Gastrocnemius medialis (tissue), 4 donors: Measurements from ENCODE around the gene ACO2. TPM values are rescaled to one million over a fixed set of nuclear protein-coding genes. Genes with fewer than 3 reads are reported as not detected.
"Not testable (repeated sequence)": the region's sequence is repeated elsewhere in the genome, so short reads cannot be mapped to it uniquely, and the experiment has no call there.

Experiments
- ATAC-seq, 2 donors: fragments of 150-250 bp; one replicate each; pipeline ENCODE4 v1.9.1; 2016
- DNase-seq, 2 donors: peaks; one replicate each; pipeline ENCODE4 v3.0.0-alpha.2; 2019
- H3K27ac ChIP-seq, 4 donors: fragments of 200-600 bp; sonication (generic); 1 replicate in 1 of 4; 2 replicates in 3 of 4; pipeline ENCODE4 v1.5.1; 2016 to 2018; ENCODE audit warnings: mild to moderate bottlenecking in 2 of 4, moderate library complexity in 1 of 4
- H3K27me3 ChIP-seq, 3 donors: fragments of 200-600 bp; sonication (generic) in 2 of 3; 1 replicate in 1 of 3; 2 replicates in 2 of 3; pipeline versions ENCODE4 v1.5.1 to v1.6.0; 2016 to 2019; ENCODE audit warnings: mild to moderate bottlenecking in 1 of 3, moderate library complexity in 1 of 3
- H3K36me3 ChIP-seq, 2 donors: fragments of 200-600 bp; sonication (generic) in 1 of 2; one replicate each; pipeline ENCODE4 v1.5.1; 2017 to 2018
- H3K4me1 ChIP-seq, 2 donors: fragments of 200-600 bp; sonication (generic) in 1 of 2; one replicate each; pipeline ENCODE4 v1.5.1; 2016 to 2017; ENCODE audit warnings: mild to moderate bottlenecking in 2 of 2
- H3K4me3 ChIP-seq, 4 donors: fragments of 200-600 bp; sonication (generic) in 3 of 4; 1 replicate in 1 of 4; 2 replicates in 3 of 4; pipeline ENCODE4 v1.5.1; 2016 to 2019; ENCODE audit warnings: mild to moderate bottlenecking in 2 of 4
- H3K9me3 ChIP-seq, 3 donors: fragments of 200-600 bp; sonication (generic) in 2 of 3; 1 replicate in 1 of 3; 2 replicates in 2 of 3; pipeline ENCODE4 v1.5.1; 2016 to 2019
- POLR2A ChIP-seq, 2 donors: fragments of 450-650 bp; IDR thresholded peaks; one replicate each; pipeline ENCODE4 v1.6.1; 2017; ENCODE audit warnings: antibody characterized with exemption in 2 of 2, mild to moderate bottlenecking in 2 of 2, moderate library complexity in 2 of 2
- in situ Hi-C, 4 donors: fragments of 200-750 bp; cut with MboI; loops; one replicate each; pipeline versions ENCODE4 v1.15.0 to v1.8.0; 2017; ENCODE audit warnings: low sequenced_read_pairs in 4 of 4
- intact Hi-C: fragments of 100-400 bp; cut with DNase I; formaldehyde crosslinking; loops from one replicate; pipeline ENCODE4 v1.15.1; 2023; ENCODE audit warnings: low total_unique reads
- total RNA-seq, 4 donors: library from RNA; depleted of rRNA; stranded (reverse); fragments of >200 nt; gene quantifications; one replicate each; pipeline versions ENCODE4 v1.1.0 to v1.2.3, GENCODE V29; 2016
- TF ChIP-seq, protein P1 (sequence below), 5 experiments: fragments of 450-650 bp in 3 of 5; fragments of 200-600 bp in 2 of 5; sonication (generic) in 2 of 5; IDR thresholded peaks in 4 of 5; conservative IDR thresholded peaks in 1 of 5; 1 replicate in 4 of 5; 2 replicates in 1 of 5; pipeline ENCODE4 v1.5.1; 2016 to 2019; ENCODE audit warnings: antibody characterized with exemption in 5 of 5, mild to moderate bottlenecking in 3 of 5, moderate library complexity in 3 of 5

Gene ACO2
- total RNA-seq, 4 donors from 2014 or later: 361 to 763 (median 473) TPM

DNA sequence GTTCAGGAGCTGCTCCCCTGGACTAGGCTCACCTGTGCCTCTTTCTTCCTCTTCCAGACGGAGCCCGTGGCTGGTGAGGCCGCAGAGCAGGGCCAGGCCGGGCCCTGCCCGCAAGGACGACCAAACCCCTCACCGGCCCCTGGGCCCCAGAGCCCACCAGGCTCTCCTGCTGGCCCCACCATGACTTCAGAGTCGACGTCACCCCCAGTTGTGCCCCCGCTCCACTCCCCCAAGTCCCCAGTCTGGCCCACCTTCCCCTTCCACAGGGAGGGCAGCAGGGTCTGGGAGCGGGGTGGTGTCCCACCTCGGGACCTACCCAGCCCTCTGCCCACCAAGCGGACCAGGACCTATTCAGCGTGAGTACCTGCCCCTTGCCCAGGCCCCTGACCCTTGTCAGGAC, 102.9 kb downstream of the ACO2 start:
- Histone ChIP-seq H3K4me1 (no peaks in the 10 kb centered on the region), H3K27ac (no peak overlapping the region), H3K4me3 (no peak overlapping the region), H3K27me3 (no peaks in the 10 kb centered on the region), H3K36me3 (no peaks in the 10 kb centered on the region), H3K9me3 (no peaks in the 10 kb centered on the region)
- in situ Hi-C loops: no loop called here
- intact Hi-C loops: no loop called here
- ATAC-seq: no peak
- TF ChIP-seq, protein P1, sequence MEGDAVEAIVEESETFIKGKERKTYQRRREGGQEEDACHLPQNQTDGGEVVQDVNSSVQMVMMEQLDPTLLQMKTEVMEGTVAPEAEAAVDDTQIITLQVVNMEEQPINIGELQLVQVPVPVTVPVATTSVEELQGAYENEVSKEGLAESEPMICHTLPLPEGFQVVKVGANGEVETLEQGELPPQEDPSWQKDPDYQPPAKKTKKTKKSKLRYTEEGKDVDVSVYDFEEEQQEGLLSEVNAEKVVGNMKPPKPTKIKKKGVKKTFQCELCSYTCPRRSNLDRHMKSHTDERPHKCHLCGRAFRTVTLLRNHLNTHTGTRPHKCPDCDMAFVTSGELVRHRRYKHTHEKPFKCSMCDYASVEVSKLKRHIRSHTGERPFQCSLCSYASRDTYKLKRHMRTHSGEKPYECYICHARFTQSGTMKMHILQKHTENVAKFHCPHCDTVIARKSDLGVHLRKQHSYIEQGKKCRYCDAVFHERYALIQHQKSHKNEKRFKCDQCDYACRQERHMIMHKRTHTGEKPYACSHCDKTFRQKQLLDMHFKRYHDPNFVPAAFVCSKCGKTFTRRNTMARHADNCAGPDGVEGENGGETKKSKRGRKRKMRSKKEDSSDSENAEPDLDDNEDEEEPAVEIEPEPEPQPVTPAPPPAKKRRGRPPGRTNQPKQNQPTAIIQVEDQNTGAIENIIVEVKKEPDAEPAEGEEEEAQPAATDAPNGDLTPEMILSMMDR (IDR thresholded peaks at IDR 0.05 in 4 of 5, conservative IDR thresholded peaks at IDR 0.05 in 1 of 5): no peak
- TF ChIP-seq POLR2A (IDR thresholded peaks at IDR 0.05): no peak
- DNase-seq: no peak

DNA sequence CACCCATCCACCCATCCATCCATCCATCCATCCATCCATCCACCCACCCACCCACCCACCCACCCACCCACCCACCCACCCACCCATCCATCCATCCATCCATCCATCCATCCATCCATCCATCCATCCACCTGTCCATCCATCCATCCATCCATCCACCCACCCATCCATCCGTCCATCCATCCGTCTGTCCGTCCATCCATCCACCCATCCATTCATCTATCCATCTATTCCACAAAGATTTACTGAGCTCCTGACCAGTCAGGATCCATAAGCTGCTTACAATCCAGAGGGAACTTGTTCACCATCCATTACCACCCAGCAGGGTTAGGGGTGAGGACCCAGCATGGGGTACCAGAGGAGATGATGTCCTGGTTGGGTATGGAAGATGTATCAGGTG, 103.4 kb downstream of the ACO2 start:
- H3K27me3 ChIP-seq, DNase-seq, intact Hi-C loops, in situ Hi-C loops, H3K4me1 ChIP-seq, ATAC-seq, H3K36me3 ChIP-seq, H3K9me3 ChIP-seq, H3K4me3 ChIP-seq, H3K27ac ChIP-seq: not testable (repeated sequence)

DNA sequence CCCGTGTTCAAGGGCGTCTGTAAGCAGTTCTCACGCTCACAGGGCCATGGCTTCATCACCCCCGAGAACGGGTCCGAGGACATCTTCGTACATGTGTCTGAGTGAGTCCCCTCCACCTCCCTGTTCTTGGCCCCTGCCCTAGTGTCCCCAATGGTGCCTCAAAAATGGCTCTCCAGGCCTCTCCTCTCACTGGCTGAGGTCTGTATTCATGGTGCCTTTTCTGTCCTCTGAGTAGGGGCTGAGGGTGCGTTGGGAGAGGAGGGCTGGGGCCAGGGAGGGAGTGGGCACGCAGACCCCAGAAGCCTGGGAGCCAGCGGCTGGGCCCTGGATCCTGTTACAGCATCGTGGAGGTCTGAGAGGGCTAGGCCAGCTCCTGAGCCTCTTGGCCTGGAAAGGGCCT, 104.8 kb downstream of the ACO2 start:
- H3K27me3 ChIP-seq: no peaks in the 10 kb centered on the region
- TF ChIP-seq, protein P1 (IDR thresholded peaks at IDR 0.05 in 4 of 5, conservative IDR thresholded peaks at IDR 0.05 in 1 of 5): no peak
- no peak for TF ChIP-seq POLR2A (IDR thresholded peaks at IDR 0.05)
- no peak for ATAC-seq
- in situ Hi-C loops: no loop called here
- intact Hi-C loops: no loop called here
- H3K9me3 ChIP-seq: no peaks in the 10 kb centered on the region
- no peak overlapping the region for H3K4me3 ChIP-seq
- DNase-seq: no peak
- no peaks in the 10 kb centered on the region for H3K4me1 ChIP-seq
- no peaks in the 10 kb centered on the region for H3K36me3 ChIP-seq
- H3K27ac ChIP-seq: no peak overlapping the region

DNA sequence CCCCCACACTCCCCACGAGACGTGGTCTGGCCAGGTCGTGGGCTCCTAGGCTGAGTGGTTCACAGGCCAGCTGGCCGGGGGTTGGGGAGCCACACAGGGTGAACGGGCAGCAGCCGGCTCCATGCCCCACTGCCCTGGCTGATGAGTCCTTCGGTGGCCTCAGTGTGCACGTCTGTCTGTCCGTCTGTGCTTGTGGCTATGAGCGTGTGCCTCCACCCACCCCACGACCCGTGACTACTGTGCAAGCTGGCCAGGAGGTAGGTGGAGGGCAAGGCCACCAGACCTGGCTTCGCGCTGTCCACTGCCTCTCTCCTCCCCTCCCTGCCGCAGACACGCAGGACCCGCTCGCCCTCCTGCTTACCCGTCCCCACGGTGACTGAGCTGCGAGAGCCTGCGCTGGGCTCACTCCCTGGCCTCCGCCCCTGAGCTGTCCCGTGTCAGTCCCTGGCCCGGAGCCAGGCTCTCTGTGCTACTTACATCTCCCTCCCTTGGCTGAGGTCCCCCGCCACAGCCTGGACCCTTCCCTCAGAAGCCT, 106.0 kb downstream of the ACO2 start:
- H3K9me3 ChIP-seq: no peaks in the 10 kb centered on the region
- DNase-seq: peak in 1 of 2 donors; percentile 48
- no peaks in the 10 kb centered on the region for H3K36me3 ChIP-seq
- no peaks in the 10 kb centered on the region for H3K4me1 ChIP-seq
- intact Hi-C loops (no loop called here), in situ Hi-C loops (no loop called here)
- no peak overlapping the region for H3K27ac ChIP-seq
- H3K4me3 ChIP-seq: no peak overlapping the region
- H3K27me3 ChIP-seq: no peaks in the 10 kb centered on the region
- ATAC-seq: no peak
- TF ChIP-seq, protein P1 (IDR thresholded peaks at IDR 0.05 in 4 of 5, conservative IDR thresholded peaks at IDR 0.05 in 1 of 5): no peak
- TF ChIP-seq POLR2A (IDR thresholded peaks at IDR 0.05): no peak

DNA sequence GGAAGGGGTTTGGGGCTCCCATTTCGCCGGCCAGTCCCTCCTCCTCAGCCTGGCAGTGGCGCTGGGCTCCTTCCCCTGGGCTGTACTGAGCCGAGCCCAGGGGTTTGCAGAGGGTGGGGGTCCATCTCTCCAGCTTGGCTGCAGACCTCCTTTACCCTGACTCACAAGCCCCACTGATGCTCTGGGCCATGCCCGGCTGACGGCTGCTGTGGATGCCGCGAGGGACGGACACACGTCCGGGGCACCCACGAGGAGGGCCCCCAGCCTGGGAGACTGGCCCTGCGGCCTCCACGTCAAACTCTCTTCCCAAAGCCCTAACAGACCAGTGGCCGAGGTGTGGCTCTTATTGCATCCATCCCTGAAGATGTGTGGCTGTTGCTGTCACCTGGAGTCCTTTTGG, 106.6 kb downstream of the ACO2 start:
- DNase-seq (no peak), ATAC-seq (no peak)
- in situ Hi-C loops: no loop called here
- H3K9me3 ChIP-seq: no peaks in the 10 kb centered on the region
- TF ChIP-seq POLR2A (IDR thresholded peaks at IDR 0.05): no peak
- TF ChIP-seq, protein P1 (IDR thresholded peaks at IDR 0.05 in 4 of 5, conservative IDR thresholded peaks at IDR 0.05 in 1 of 5): no peak
- no peak overlapping the region for H3K27ac ChIP-seq
- no peaks in the 10 kb centered on the region for H3K4me1 ChIP-seq
- intact Hi-C loops: no loop called here
- no peaks in the 10 kb centered on the region for H3K36me3 ChIP-seq
- H3K4me3 ChIP-seq: no peak overlapping the region
- no peaks in the 10 kb centered on the region for H3K27me3 ChIP-seq
